KBM-7 (cell line): ENCODE data around the gene KLF13.
A peak's percentile ranks its signal among the peaks of the same experiment; 100 is the strongest.

Experiments used
- DNase-seq: peaks from one replicate; pipeline ENCODE4 v3.0.0-alpha.2; 2015
- in situ Hi-C: fragments of 300-500 bp; cut with MboI; formaldehyde crosslinking; loops from 2 replicates; pipeline ENCODE4 v1.14.3; 2020; ENCODE audit warnings: low sequenced_read_pairs, low pct_unique_long_range_greater_than_20kb, mixed read lengths

The KLF13 gene

DNA sequence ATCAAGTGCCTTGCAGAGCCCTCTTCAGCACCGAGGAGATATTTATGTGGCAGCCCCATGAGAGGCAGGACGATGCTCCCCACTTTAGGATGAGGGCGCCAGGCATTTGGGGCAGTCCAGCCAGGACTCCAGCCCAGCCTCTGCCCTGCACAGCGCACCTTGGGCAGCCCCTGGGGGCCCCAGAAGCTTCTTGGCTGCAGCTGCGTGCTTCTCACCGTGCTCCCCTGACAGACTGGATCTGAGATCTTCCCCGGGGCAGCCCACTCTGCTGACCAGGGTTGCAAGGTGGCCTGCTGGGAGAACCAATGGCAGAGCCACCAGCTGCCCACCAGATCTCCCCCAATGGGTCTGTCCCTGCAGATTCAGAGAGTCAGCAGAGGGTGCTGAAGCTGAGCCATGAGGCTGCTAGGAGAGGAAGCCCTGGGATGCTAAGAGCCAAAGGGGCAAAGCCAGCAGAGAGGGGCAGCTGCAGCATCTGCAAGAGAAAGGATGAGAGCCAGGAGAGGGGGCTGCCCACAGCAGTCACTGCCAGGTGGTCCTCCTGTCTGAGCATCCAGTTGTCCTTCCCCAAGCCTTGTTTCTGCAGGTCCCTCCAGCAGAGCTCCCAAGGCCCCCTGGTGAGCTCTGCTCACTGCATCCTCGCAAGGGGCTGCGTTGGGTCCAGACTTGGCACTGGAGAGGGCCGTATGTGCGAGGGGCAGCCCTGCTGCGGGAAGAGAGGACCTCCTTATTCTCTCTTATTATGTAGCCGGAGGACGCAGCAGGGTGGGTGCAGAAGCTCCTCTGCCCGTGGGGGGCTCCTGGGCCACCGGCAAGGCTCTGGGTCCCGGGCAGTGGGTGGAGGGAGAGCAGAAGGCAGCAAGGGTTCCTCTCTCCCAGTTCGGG lies 14.7 kb upstream of the KLF13 start:
- in situ Hi-C loops: no loop called here
- DNase-seq: no peak

GRCh38 chr15:31313223-31313622 lies 13.4 kb upstream of the KLF13 start:
- DNase-seq: no peak
- in situ Hi-C loops: no loop called here

- DNase-seq: no peak
- in situ Hi-C loops: no loop called here
Measured at GRCh38 chr15:31314380-31314779, 12.3 kb upstream of the KLF13 start.

DNA sequence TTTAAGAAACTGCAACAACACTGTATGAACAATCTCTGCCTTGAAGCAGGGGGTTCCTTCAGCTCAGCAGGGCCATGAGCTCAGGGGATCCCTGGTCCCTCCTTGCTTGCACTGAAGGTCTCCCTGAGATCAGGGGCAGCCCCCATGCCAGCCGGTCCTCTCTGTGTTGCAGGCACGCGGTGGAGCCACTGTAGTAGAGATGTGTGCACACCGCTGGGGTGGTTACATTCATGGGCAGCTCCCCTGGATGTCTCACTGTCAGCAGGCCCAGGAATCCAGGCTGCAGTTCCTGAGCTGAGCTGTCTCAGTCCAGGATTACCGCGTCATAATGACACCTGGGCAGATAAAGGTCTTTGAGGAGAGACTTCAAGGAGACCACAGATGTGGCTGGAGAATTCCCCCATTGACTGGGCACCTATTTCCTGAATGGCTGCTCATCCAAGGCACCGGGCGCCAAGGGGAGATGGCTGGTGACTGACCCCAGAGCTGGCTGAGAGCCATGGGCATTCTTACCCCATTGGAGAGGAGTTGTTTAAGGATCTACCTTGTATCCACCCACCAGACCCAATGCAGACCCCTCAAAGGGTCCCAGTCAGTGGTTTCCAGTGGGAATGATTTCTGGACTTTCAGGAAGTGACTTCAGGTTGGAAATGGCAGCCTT lies 10.4 kb upstream of the KLF13 start:
- DNase-seq: no peak
- in situ Hi-C loops: no loop called here

- in situ Hi-C loops: no loop called here
- no peak for DNase-seq
Measured at GRCh38 chr15:31317017-31317416, 9.6 kb upstream of the KLF13 start.

DNA sequence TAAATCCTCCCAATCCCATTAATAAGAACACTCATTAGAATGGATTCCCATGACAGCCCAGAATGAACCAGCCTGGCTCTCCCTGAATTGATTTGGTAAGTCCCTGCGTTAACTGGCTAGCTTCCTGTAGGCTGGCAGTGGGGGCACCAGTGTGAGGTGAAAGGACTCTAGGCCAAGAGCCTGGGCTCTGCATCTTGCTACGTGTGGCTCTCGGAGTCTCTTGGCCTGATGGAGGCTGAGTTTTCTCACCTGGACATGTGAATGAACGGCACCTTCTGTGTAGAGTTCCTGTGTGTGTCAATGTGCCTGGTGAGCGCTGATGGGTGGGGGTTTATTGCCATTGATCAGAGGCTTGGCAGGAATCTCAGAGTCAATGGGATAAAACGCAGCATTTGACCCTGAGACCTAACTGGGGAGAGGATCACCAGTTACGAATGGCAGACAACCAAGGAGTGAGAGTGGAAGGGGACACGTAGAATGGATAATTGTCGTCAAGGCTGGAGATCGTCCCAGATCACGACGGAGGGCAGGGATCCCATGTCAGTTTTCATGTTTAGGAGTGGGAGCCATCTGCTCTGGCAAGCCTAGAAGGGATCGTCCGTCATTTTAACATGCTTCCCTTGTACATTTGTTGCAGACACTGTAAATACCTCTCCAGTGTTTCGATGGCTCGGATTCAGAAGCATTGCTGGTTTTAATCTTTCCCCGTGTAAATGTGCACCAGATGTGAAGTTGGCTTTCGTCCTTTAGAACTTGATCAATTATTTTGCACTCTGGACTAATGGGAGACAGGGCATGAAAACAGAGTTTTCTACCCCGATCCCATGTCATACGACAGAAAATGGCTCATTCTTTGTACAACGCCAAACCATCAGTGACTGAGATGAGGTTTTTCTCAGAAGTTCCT lies 9.0 kb upstream of the KLF13 start:
- DNase-seq: no peak
- in situ Hi-C loops: no loop called here

DNA sequence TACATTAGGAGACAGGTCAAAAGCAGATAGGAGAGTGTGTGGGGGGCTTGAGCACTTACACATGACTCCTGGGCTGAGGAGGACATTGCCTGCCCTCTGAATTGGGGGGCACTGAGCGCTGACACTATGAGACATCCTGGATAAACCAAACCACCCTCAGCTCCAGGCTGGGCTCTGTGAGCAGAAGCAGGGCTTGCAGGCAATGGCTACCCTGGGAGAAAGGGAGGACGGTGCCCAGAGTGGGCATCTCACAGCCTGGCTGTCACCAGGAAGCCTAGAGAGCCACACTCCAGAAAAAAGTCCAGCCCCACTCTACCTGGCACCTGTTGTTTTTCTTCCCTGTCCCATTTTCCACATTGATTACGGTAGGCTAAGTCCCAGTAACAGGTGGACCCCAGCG lies 8.2 kb upstream of the KLF13 start:
- DNase-seq: no peak
- in situ Hi-C loops: no loop called here

- no peak for DNase-seq
- in situ Hi-C loops: no loop called here
Measured at GRCh38 chr15:31320022-31320421, 6.6 kb upstream of the KLF13 start.

DNA sequence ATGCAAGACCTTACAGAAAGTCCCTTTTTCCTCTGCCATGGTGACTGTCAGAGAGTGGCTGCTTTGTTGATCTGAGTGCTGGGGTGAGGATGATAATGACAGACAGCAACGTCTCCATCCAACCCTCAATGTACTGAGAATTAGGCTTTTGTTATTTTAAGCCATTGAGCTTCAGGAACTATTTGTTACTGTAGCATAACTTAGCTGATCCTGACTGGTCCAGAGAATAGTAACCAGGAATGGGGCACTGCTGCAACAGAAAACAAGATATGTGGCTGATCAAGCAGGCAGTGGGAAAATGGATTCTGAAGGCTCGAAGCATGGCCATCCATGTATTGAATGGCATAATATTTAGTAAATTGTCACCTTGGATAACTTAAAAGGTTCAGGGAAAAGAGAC lies 5.2 kb upstream of the KLF13 start:
- in situ Hi-C loops: no loop called here
- DNase-seq: no peak

DNA sequence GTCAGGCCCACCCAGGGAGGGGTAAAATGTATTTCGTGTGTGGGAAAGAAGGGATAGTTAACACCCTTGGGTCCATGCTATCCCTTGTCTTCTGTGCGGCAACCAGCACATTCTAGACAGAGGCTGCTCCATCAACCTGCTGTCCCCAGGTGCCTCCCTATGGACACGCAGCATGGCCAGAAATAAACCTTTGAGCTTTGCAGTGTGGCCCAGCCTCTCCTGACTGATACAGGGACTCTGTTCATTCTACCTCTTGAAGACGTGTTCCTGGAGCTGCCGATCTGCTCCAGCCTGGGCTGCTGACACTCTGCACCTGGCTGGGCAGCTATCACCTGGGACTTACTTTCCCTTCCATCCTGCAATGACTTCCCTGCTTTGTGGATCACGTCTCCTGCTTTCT lies 4.1 kb upstream of the KLF13 start:
- in situ Hi-C loops: no loop called here

GRCh38 chr15:31323627-31324026 lies 3.0 kb upstream of the KLF13 start:
- no peak for DNase-seq
- in situ Hi-C loops: no loop called here

More for the DNA sequence above, 4.1 kb upstream of the KLF13 start:
- DNase-seq: no peak

- in situ Hi-C loops: no loop called here
Measured at GRCh38 chr15:31324186-31324585, 2.4 kb upstream of the KLF13 start.

DNA sequence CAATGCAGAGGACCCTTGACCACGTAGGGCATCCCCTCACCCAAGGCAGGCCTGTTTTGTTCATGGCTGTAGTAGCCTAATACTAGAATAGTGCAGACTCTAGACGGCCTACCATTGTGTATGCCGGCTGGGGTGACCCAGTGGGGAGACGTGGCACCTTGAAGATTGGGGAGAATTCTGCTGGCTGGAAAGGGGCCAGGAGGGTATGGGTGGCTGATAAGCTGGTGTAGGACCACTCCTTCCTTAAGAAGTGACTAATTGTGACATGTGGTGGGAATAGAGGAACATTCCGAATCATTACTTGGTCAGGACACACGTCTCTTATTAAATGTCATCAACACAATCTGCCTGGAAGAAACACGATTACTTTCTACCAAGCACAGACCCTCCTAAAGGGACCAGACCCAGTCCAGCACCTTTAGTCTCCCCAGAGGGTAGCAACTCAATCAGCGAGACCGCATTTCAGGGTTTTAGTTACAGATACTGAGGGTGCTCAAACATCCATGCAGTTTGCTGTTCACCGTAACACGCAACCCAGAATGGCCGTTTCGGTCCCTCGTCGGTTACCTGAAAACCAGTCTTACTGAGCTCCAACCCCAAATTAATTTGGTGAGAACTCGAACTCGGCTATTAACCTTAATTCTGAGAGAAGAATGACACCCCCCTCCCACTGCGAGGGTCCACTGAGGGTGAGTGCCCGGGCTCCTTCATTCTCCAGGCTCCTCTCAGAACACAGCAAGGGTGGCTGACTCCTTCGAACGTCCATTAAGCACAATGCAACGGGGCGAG lies 1.6 kb upstream of the KLF13 start:
- in situ Hi-C loops: no loop called here
- no peak for DNase-seq

More at GRCh38 chr15:31324186-31324585, 2.4 kb upstream of the KLF13 start:
- peak; percentile 44 for DNase-seq

- DNase-seq: peak; percentile 75
- in situ Hi-C loops: no loop called here
Measured at GRCh38 chr15:31325595-31326155, 960 bp upstream of the KLF13 start.

DNA sequence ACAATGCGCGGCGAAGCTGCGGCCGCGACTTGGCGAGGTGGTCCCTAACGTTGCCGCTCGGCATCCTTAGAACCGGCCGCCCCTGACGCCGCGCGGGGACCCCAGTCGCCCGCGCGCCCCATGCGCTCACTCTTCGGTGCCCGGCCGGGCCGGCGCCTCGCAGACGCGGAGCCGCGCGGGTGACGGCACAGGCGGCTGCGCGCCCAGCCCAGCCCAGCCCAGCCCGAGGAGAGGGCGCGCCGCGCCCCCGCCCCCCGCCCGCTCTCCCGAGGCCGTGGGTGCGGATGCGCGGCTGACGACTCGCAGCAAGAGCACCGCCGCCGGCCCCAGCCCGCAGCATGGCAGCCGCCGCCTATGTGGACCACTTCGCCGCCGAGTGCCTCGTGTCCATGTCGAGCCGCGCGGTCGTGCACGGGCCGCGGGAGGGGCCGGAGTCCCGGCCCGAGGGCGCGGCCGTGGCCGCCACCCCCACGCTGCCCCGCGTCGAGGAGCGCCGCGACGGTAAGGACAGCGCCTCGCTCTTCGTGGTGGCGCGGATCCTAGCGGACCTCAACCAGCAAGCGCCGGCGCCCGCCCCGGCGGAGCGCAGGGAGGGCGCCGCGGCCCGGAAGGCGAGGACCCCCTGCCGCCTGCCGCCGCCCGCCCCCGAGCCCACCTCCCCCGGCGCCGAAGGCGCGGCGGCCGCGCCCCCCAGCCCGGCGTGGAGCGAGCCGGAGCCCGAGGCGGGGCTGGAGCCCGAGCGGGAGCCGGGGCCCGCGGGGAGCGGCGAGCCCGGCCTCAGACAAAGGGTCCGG lies 437 bp downstream of the KLF13 start:
- in situ Hi-C loops: no loop called here
- DNase-seq: no peak

GRCh38 chr15:31327669-31328427 lies 1.2 kb downstream of the KLF13 start:
- peak; percentile 58 for DNase-seq
- in situ Hi-C loops: no loop called here

- DNase-seq: peak; percentile 36
- in situ Hi-C loops: no loop called here
Measured at GRCh38 chr15:31328428-31328968, 1.9 kb downstream of the KLF13 start.
